ENCODE results near the gene PLA2G2D.

The PLA2G2D gene

GRCh38 chr1:20075345-20075744 is 44.0 kb downstream of the PLA2G2D start:
- H3K9ac ChIP-seq (ENCODE audit: low read length in 2 of 2) = no peak overlapping the region
- H3K36me3 ChIP-seq (ENCODE audit: control insufficient read depth in 2 of 2, insufficient read depth in 2 of 2, low read length in 2 of 2) = no peaks in the 10 kb centered on the region
- no peak overlapping the region for H3K27ac ChIP-seq (ENCODE audit: low read length)
- no peaks in the 10 kb centered on the region for H3K9me3 ChIP-seq (ENCODE audit: control insufficient read depth in 2 of 2, low read length in 2 of 2)
- H3K27me3 ChIP-seq (ENCODE audit: control insufficient read depth in 1 of 2, insufficient read depth in 2 of 2, low read length in 2 of 2) = peaks cover 2 to 13% of the 10 kb centered on the region in 2 donors
- peaks cover 16% of the 10 kb centered on the region for H3K4me1 ChIP-seq (ENCODE audit: control insufficient read depth, insufficient read depth, low read length)
- no peak overlapping the region for H3K4me3 ChIP-seq (ENCODE audit: low read length in 2 of 2)

DNA sequence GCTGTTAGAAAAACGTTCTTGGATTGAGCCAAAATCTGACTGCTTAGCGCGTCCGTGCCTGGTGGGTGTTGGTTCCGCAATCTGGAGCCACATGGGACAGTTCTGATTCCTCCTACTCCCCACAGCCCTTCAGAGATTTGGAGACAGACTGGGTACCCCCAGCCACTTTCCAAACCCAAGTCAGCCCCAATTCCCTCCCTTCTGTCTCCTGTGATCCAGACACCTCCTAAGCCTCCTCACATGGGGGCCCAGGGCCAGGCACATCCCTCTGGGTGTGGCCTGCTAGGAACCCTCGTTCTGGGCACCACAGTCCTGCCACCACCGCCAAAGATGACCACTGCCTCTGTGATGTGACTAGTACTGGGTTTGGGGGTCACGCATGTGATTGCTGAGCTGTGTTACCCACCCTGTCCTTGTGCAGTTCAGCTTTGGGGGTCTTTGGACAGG is 44.6 kb downstream of the PLA2G2D start:
- Histone ChIP-seq H3K9ac (ENCODE audit: low read length in 2 of 2) (no peak overlapping the region), H3K36me3 (ENCODE audit: control insufficient read depth in 2 of 2, insufficient read depth in 2 of 2, low read length in 2 of 2) (no peaks in the 10 kb centered on the region), H3K4me3 (ENCODE audit: low read length in 2 of 2) (no peak overlapping the region), H3K27ac (ENCODE audit: low read length) (no peak overlapping the region), H3K9me3 (ENCODE audit: control insufficient read depth in 2 of 2, low read length in 2 of 2) (no peaks in the 10 kb centered on the region), H3K4me1 (ENCODE audit: control insufficient read depth, insufficient read depth, low read length) (peaks cover 20% of the 10 kb centered on the region), H3K27me3 (ENCODE audit: control insufficient read depth in 1 of 2, insufficient read depth in 2 of 2, low read length in 2 of 2) (peaks cover 2 to 15% of the 10 kb centered on the region in 2 donors)

- no peaks in the 10 kb centered on the region for H3K36me3 ChIP-seq (ENCODE audit: control insufficient read depth in 2 of 2, insufficient read depth in 2 of 2, low read length in 2 of 2)
- peaks cover 23% of the 10 kb centered on the region for H3K4me1 ChIP-seq (ENCODE audit: control insufficient read depth, insufficient read depth, low read length)
- H3K9me3 ChIP-seq (ENCODE audit: control insufficient read depth in 2 of 2, low read length in 2 of 2) = no peaks in the 10 kb centered on the region
- peaks cover 2 to 15% of the 10 kb centered on the region in 2 donors for H3K27me3 ChIP-seq (ENCODE audit: control insufficient read depth in 1 of 2, insufficient read depth in 2 of 2, low read length in 2 of 2)
- H3K9ac ChIP-seq (ENCODE audit: low read length in 2 of 2) = no peak overlapping the region
- no peak overlapping the region for H3K27ac ChIP-seq (ENCODE audit: low read length)
- no peak overlapping the region for H3K4me3 ChIP-seq (ENCODE audit: low read length in 2 of 2)
These were observed 45.1 kb downstream of the PLA2G2D start for GRCh38 chr1:20074055-20074724.

DNA sequence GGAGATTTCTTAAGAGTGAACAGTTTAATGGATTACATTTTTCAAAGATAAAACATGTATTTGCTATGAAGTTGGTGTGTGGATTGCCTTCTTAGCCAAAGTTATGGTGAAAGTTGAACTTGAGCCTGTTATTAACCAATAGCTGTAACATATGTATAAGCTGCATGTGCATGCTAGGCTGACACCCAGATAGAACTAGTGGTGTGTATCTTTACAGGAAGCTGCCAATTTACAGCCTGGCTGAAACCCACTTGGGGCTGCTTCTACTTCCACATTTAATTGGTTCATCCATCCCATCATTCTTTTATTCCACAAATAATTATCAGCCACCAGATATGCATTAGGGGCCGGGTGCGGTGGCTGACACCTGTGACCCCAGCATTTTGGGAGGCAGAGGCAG is 46.1 kb downstream of the PLA2G2D start:
- Histone ChIP-seq H3K27ac (ENCODE audit: low read length) (no peak overlapping the region), H3K4me3 (ENCODE audit: low read length in 2 of 2) (no peak overlapping the region), H3K36me3 (ENCODE audit: control insufficient read depth in 2 of 2, insufficient read depth in 2 of 2, low read length in 2 of 2) (no peaks in the 10 kb centered on the region), H3K9ac (ENCODE audit: low read length in 2 of 2) (no peak overlapping the region), H3K4me1 (ENCODE audit: control insufficient read depth, insufficient read depth, low read length) (peaks cover 25% of the 10 kb centered on the region), H3K9me3 (ENCODE audit: control insufficient read depth in 2 of 2, low read length in 2 of 2) (no peaks in the 10 kb centered on the region), H3K27me3 (ENCODE audit: control insufficient read depth in 1 of 2, insufficient read depth in 2 of 2, low read length in 2 of 2) (peaks cover 2 to 15% of the 10 kb centered on the region in 2 donors)

- Histone ChIP-seq H3K4me3 (ENCODE audit: low read length in 2 of 2) (no peak overlapping the region), H3K27me3 (ENCODE audit: control insufficient read depth in 1 of 2, insufficient read depth in 2 of 2, low read length in 2 of 2) (peaks cover 2 to 11% of the 10 kb centered on the region in 2 donors), H3K27ac (ENCODE audit: low read length) (no peak overlapping the region), H3K4me1 (ENCODE audit: control insufficient read depth, insufficient read depth, low read length) (peaks cover 25% of the 10 kb centered on the region), H3K9ac (ENCODE audit: low read length in 2 of 2) (no peak overlapping the region), H3K36me3 (ENCODE audit: control insufficient read depth in 2 of 2, insufficient read depth in 2 of 2, low read length in 2 of 2) (no peaks in the 10 kb centered on the region), H3K9me3 (ENCODE audit: control insufficient read depth in 2 of 2, low read length in 2 of 2) (no peaks in the 10 kb centered on the region)
These were observed 46.6 kb downstream of the PLA2G2D start for GRCh38 chr1:20072771-20073170.

DNA sequence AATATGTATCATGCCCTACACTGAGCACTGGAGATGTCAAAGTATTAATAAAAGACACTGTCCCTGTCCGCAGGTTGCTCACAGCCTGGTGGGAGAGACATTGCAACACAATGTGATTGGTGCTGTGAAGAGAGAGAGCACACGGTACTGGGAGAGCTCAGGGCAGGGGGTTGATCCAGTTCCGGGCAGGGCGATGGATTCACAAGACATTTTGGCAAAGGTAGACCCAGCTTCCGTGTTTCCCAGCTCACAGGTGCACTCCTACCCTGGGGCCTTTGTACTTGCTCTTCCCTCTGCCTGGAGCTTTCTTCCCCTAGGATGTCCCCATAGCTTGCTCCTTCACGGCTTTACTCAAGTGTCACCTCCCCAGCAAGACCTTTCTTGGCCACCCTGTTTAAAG is 47.9 kb downstream of the PLA2G2D start:
- peaks cover 0 to 2% of the 10 kb centered on the region in 2 donors for H3K27me3 ChIP-seq (ENCODE audit: control insufficient read depth in 1 of 2, insufficient read depth in 2 of 2, low read length in 2 of 2)
- H3K9ac ChIP-seq (ENCODE audit: low read length in 2 of 2) = peak overlapping the region in 1 of 2 donors; percentile 60
- H3K9me3 ChIP-seq (ENCODE audit: control insufficient read depth in 2 of 2, low read length in 2 of 2) = no peaks in the 10 kb centered on the region
- H3K4me1 ChIP-seq (ENCODE audit: control insufficient read depth, insufficient read depth, low read length) = peaks cover 25% of the 10 kb centered on the region
- no peak overlapping the region for H3K27ac ChIP-seq (ENCODE audit: low read length)
- no peaks in the 10 kb centered on the region for H3K36me3 ChIP-seq (ENCODE audit: control insufficient read depth in 2 of 2, insufficient read depth in 2 of 2, low read length in 2 of 2)
- H3K4me3 ChIP-seq (ENCODE audit: low read length in 2 of 2) = peak overlapping the region in 1 of 2 donors; percentile 64

DNA sequence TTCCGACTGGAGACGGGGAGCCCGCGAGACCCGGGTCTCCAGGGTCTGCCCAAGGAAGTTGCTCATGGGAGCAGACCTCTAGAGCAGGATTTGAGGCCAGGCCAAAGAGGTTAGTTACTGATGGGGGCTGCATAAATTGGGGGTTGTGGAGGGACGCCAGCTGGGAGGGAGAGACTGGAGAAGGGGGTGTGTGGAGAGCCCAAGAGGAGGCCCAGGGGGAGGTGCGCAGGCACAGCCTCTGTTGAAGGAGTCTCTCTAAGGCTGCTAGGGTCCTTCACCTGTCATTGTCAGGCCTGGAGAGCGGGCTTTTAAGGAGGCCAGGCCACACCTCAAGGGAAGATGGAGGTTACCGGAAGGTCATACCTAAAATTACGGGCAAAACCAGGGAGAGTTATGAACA is 49.0 kb downstream of the PLA2G2D start:
- Histone ChIP-seq H3K36me3 (ENCODE audit: control insufficient read depth in 2 of 2, insufficient read depth in 2 of 2, low read length in 2 of 2) (no peaks in the 10 kb centered on the region), H3K9me3 (ENCODE audit: control insufficient read depth in 2 of 2, low read length in 2 of 2) (no peaks in the 10 kb centered on the region), H3K27ac (ENCODE audit: low read length) (peak overlapping the region; percentile 37), H3K9ac (ENCODE audit: low read length in 2 of 2) (peak overlapping the region in 1 of 2 donors; percentile 60), H3K27me3 (ENCODE audit: control insufficient read depth in 1 of 2, insufficient read depth in 2 of 2, low read length in 2 of 2) (peaks cover 0 to 2% of the 10 kb centered on the region in 2 donors), H3K4me3 (ENCODE audit: low read length in 2 of 2) (peak overlapping the region in 1 of 2 donors; percentile 64), H3K4me1 (ENCODE audit: control insufficient read depth, insufficient read depth, low read length) (peaks cover 25% of the 10 kb centered on the region)

GRCh38 chr1:20069874-20070273 is 49.5 kb downstream of the PLA2G2D start, which contains the start of gene PLA2G5:
PLA2G5 (plus strand) TSS chr1:20070194; CDS start chr1:20084831, 14,637 bp downstream.
- peaks cover 23% of the 10 kb centered on the region for H3K4me1 ChIP-seq (ENCODE audit: control insufficient read depth, insufficient read depth, low read length)
- H3K9me3 ChIP-seq (ENCODE audit: control insufficient read depth in 2 of 2, low read length in 2 of 2) = no peaks in the 10 kb centered on the region
- peak within 1 kb of the TSS; percentile 37 for H3K27ac ChIP-seq (ENCODE audit: low read length)
- peak within 1 kb of the TSS in 1 of 2 donors; percentile 64 for H3K4me3 ChIP-seq (ENCODE audit: low read length in 2 of 2)
- H3K9ac ChIP-seq (ENCODE audit: low read length in 2 of 2) = peak within 1 kb of the TSS in 1 of 2 donors; percentile 60
- no peaks in the 10 kb centered on the region for H3K36me3 ChIP-seq (ENCODE audit: control insufficient read depth in 2 of 2, insufficient read depth in 2 of 2, low read length in 2 of 2)
- peaks cover 0 to 2% of the 10 kb centered on the region in 2 donors for H3K27me3 ChIP-seq (ENCODE audit: control insufficient read depth in 1 of 2, insufficient read depth in 2 of 2, low read length in 2 of 2)

DNA sequence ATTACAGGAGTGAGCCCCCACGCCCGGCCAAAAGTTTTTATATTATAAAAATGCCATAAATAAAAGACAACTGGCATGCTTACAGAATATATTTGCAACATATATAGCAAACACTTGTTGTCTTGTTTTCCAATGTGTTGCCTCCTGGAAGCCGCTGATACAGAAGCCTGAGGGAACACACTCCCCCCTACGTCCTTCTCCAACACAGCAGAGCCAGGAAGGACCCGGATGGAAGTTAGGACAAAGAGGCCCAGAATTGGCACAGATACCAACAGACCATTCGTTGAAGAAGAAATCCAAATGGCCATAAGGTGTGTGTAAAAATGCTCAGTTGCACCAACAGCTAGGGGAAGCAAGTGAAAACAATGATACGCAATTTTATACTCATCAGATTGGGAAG is 50.6 kb downstream of the PLA2G2D start:
- H3K9ac ChIP-seq (ENCODE audit: low read length in 2 of 2) = no peak overlapping the region
- peaks cover 18% of the 10 kb centered on the region for H3K4me1 ChIP-seq (ENCODE audit: control insufficient read depth, insufficient read depth, low read length)
- no peak overlapping the region for H3K27ac ChIP-seq (ENCODE audit: low read length)

GRCh38 chr1:20063861-20064292 is 55.5 kb downstream of the PLA2G2D start:
- H3K9me3 ChIP-seq (ENCODE audit: control insufficient read depth in 2 of 2, low read length in 2 of 2) = no peaks in the 10 kb centered on the region
- H3K9ac ChIP-seq (ENCODE audit: low read length in 2 of 2) = no peak overlapping the region
- H3K4me1 ChIP-seq (ENCODE audit: control insufficient read depth, insufficient read depth, low read length) = no peaks in the 10 kb centered on the region
- no peak overlapping the region for H3K4me3 ChIP-seq (ENCODE audit: low read length in 2 of 2)
- H3K36me3 ChIP-seq (ENCODE audit: control insufficient read depth in 2 of 2, insufficient read depth in 2 of 2, low read length in 2 of 2) = no peaks in the 10 kb centered on the region
- H3K27me3 ChIP-seq (ENCODE audit: control insufficient read depth in 1 of 2, insufficient read depth in 2 of 2, low read length in 2 of 2) = no peaks in the 10 kb centered on the region
- H3K27ac ChIP-seq (ENCODE audit: low read length) = no peak overlapping the region

More for the DNA sequence above, 50.6 kb downstream of the PLA2G2D start:
- peaks cover 0 to 2% of the 10 kb centered on the region in 2 donors for H3K27me3 ChIP-seq (ENCODE audit: control insufficient read depth in 1 of 2, insufficient read depth in 2 of 2, low read length in 2 of 2)
- no peaks in the 10 kb centered on the region for H3K36me3 ChIP-seq (ENCODE audit: control insufficient read depth in 2 of 2, insufficient read depth in 2 of 2, low read length in 2 of 2)
- no peaks in the 10 kb centered on the region for H3K9me3 ChIP-seq (ENCODE audit: control insufficient read depth in 2 of 2, low read length in 2 of 2)
- H3K4me3 ChIP-seq (ENCODE audit: low read length in 2 of 2) = no peak overlapping the region

All from stomach smooth muscle (tissue), 2 donors.